CD4-positive, alpha-beta T cell treated with Interferon alpha-2 for 1 hour (primary cell): Measurements from ENCODE around the gene KLF16.

Source experiments
- DNase-seq, 2 donors: peaks; one replicate each; pipeline ENCODE4 v3.0.0-alpha.2; 2020 to 2022

Gene KLF16

GRCh38 chr19:1866693-1867348 is 3.4 kb upstream of the KLF16 start:
- no peak for DNase-seq

- DNase-seq, result no peak
Observed at GRCh38 chr19:1865172-1866010, 2.0 kb upstream of the KLF16 start.

- peak; percentile 68 to 72 for DNase-seq
Observed at GRCh38 chr19:1864480-1865171, 1.2 kb upstream of the KLF16 start.

GRCh38 chr19:1863638-1864479 is 480 bp upstream of the KLF16 start:
- DNase-seq, result peak; percentile 91 to 94

GRCh38 chr19:1862424-1863327 is 703 bp downstream of the KLF16 start:
- peak; percentile 44 to 70 for DNase-seq

- no peak for DNase-seq
Observed at GRCh38 chr19:1862068-1862423, 1.3 kb downstream of the KLF16 start.

- DNase-seq, result no peak
Observed at GRCh38 chr19:1861599-1862031, 1.8 kb downstream of the KLF16 start.

GRCh38 chr19:1860821-1861598 is 2.4 kb downstream of the KLF16 start:
- DNase-seq, result no peak

- DNase-seq, result peak; percentile 69 to 74
Observed at GRCh38 chr19:1860042-1860775, 3.2 kb downstream of the KLF16 start.

- DNase-seq, result no peak
Observed at GRCh38 chr19:1859331-1859781, 4.0 kb downstream of the KLF16 start.

- no peak for DNase-seq
Observed at GRCh38 chr19:1858412-1859081, 4.8 kb downstream of the KLF16 start.

- DNase-seq, result no peak
Observed at GRCh38 chr19:1857648-1858326, 5.6 kb downstream of the KLF16 start.

GRCh38 chr19:1856698-1857603 is 6.4 kb downstream of the KLF16 start:
- peak; percentile 49 to 73 for DNase-seq

GRCh38 chr19:1856345-1856697 is 7.1 kb downstream of the KLF16 start:
- no peak for DNase-seq

- peak in 1 of 2 donors; percentile 40 for DNase-seq
Observed at GRCh38 chr19:1855828-1856255, 7.5 kb downstream of the KLF16 start.

- DNase-seq, result peak; percentile 90 to 93
Observed at GRCh38 chr19:1855040-1855827, 8.1 kb downstream of the KLF16 start.

GRCh38 chr19:1854542-1855039 is 8.8 kb downstream of the KLF16 start:
- DNase-seq, result no peak
